IPS DF 6.9 (cell line): Measurements from ENCODE around the gene ZNF750.

Source experiments
- DNase-seq: peaks from one replicate; pipeline ENCODE4 v3.0.0-alpha.2; 2013; ENCODE audit warnings: low read depth, low spot score
- H3K27ac ChIP-seq: one replicate; pipeline ENCODE4 v1.5.1; 2013; ENCODE audit warnings: low read length, control low read depth
- H3K27me3 ChIP-seq: 2 replicates; pipeline ENCODE4 v1.6.1; 2013; ENCODE audit warnings: mild to moderate bottlenecking, low read length; ENCODE audit not compliant: control insufficient read depth, insufficient read depth
- H3K36me3 ChIP-seq: 2 replicates; pipeline ENCODE4 v1.6.1; 2013; ENCODE audit warnings: low read length; ENCODE audit not compliant: control insufficient read depth, insufficient read depth
- H3K4me1 ChIP-seq: 2 replicates; pipeline ENCODE4 v1.6.1; 2013; ENCODE audit warnings: low read length; ENCODE audit not compliant: control insufficient read depth, insufficient read depth
- H3K4me3 ChIP-seq: 2 replicates; pipeline ENCODE4 v1.5.1; 2013; ENCODE audit warnings: mild to moderate bottlenecking, low read length
- H3K9me3 ChIP-seq: 2 replicates; pipeline ENCODE4 v1.6.1; 2013; ENCODE audit warnings: low read length, inconsistent platforms; ENCODE audit not compliant: control insufficient read depth, insufficient read depth
- WGBS: extraction: QIAGEN DNeasy Blood & Tissue Kit; methylation state at CpG from one replicate; pipeline ENCODE4 v1.1.7; 2013; ENCODE audit warnings: mixed read lengths, missing lambda C conversion rate; ENCODE audit not compliant: insufficient read length, insufficient coverage; 5-methylcytosine and 5-hydroxymethylcytosine counted together

ZNF750 gene

GRCh38 chr17:82859431-82860403, 19.9 kb upstream of the ZNF750 start:
- no CpG with 5 or more reads among the region's 23 CpGs for WGBS
- H3K4me3 ChIP-seq: no peak overlapping the region
- DNase-seq: no peak

GRCh38 chr17:82858376-82859126, 18.7 kb upstream of the ZNF750 start:
- whole genome bisulfite sequencing: no CpG with 5 or more reads among the region's 28 CpGs
- H3K27ac ChIP-seq: no peak overlapping the region
- H3K4me3 ChIP-seq: no peak overlapping the region
- no peak for DNase-seq
- H3K9me3 ChIP-seq: no peaks in the 10 kb centered on the region
- peaks cover 2% of the 10 kb centered on the region; the same call in 1 of the 2 replicates for H3K4me1 ChIP-seq
- H3K36me3 ChIP-seq: no peaks in the 10 kb centered on the region; the same call in 1 of the 2 replicates
- no peaks in the 10 kb centered on the region for H3K27me3 ChIP-seq

More at GRCh38 chr17:82859431-82860403, 19.9 kb upstream of the ZNF750 start:
- Histone ChIP-seq H3K27ac (no peak overlapping the region), H3K4me1 (peaks cover 2% of the 10 kb centered on the region; the same call in 1 of the 2 replicates), H3K9me3 (no peaks in the 10 kb centered on the region), H3K36me3 (no peaks in the 10 kb centered on the region; the same call in 1 of the 2 replicates), H3K27me3 (no peaks in the 10 kb centered on the region)

- Histone ChIP-seq H3K36me3 (no peaks in the 10 kb centered on the region; the same call in 1 of the 2 replicates), H3K4me1 (peaks cover 2% of the 10 kb centered on the region; the same call in 1 of the 2 replicates), H3K9me3 (no peaks in the 10 kb centered on the region), H3K27me3 (no peaks in the 10 kb centered on the region), H3K4me3 (no peak overlapping the region), H3K27ac (no peak overlapping the region)
- WGBS: no CpG with 5 or more reads among the region's 15 CpGs
- DNase-seq: no peak
These were observed 16.5 kb upstream of the ZNF750 start for GRCh38 chr17:82856361-82856760.

DNA sequence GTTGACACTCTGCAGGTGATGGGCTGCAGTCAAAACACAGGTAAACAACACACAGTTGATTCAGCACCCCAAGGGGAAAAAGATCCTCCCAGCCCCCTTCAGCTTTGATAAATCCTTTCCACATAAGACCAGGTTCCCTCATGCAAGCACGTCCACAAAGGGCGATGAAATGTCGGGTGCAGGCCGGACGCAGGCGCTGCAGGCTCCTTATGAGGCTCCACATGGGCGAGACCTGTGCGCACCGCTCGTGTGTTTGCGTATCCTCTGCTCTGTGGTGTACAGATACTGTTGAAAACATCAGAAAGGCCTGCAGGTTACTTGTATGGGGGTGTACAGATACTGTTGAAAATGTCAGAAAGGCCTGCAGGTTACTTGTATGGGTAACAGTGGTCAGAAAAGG, 14.4 kb upstream of the ZNF750 start:
- DNase-seq: no peak
- H3K9me3 ChIP-seq: no peaks in the 10 kb centered on the region
- no peaks in the 10 kb centered on the region for H3K4me1 ChIP-seq
- WGBS: no CpG with 5 or more reads among the region's 11 CpGs
- no peak overlapping the region for H3K27ac ChIP-seq
- 0 out of 2 replicates have a peak, but pooled peaks cover 4% of the 10 kb centered on the region for H3K36me3 ChIP-seq
- H3K27me3 ChIP-seq: no peaks in the 10 kb centered on the region
- no peak overlapping the region for H3K4me3 ChIP-seq

GRCh38 chr17:82851381-82851780, 11.6 kb upstream of the ZNF750 start:
- no CpG with 5 or more reads among the region's 12 CpGs for WGBS
- Histone ChIP-seq H3K4me3 (no peak overlapping the region), H3K27ac (no peak overlapping the region), H3K36me3 (peaks cover 4% of the 10 kb centered on the region; the same call in 1 of the 2 replicates), H3K4me1 (no peaks in the 10 kb centered on the region), H3K27me3 (no peaks in the 10 kb centered on the region), H3K9me3 (no peaks in the 10 kb centered on the region)
- DNase-seq: no peak

GRCh38 chr17:82849076-82849945, 9.5 kb upstream of the ZNF750 start:
- H3K9me3 ChIP-seq: no peaks in the 10 kb centered on the region
- H3K27ac ChIP-seq: no peak overlapping the region
- DNase-seq: no peak
- no peaks in the 10 kb centered on the region for H3K27me3 ChIP-seq
- peaks cover 7% of the 10 kb centered on the region; the same call in 1 of the 2 replicates for H3K36me3 ChIP-seq
- H3K4me3 ChIP-seq: no peak overlapping the region
- no CpG with 5 or more reads among the region's 33 CpGs for WGBS
- no peaks in the 10 kb centered on the region; the same call in 1 of the 2 replicates for H3K4me1 ChIP-seq

DNA sequence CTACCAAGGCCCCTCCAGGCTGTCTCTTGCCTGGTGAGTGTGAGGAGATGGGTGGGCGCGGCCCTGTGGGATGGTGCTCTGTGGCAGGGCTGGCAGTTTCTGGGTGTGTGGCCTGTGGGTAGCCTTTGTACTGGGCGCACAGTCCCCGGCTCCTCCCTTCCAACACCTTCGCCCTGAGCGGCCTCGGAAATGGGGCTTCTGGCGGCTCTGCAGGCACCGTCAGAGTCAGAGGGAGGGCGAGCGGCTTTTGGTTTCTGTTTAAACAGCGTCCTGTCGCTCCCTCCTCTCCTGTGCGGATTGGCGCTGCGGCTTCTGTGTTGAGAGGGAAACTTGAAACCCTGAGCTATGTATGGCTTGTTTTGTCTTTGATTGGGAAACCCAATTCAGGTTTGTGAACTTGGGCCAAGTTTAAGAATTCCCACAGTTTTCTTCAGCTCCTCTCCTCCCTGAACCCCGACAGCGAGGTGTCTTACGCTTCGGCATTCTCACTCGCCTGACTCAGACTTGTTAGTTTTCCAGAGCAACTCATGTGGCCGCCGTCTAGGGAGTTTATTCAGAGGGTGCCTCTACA, 8.3 kb upstream of the ZNF750 start:
- Histone ChIP-seq H3K27ac (no peak overlapping the region), H3K4me1 (no peaks in the 10 kb centered on the region; the same call in 1 of the 2 replicates), H3K27me3 (no peaks in the 10 kb centered on the region), H3K4me3 (no peak overlapping the region), H3K9me3 (no peaks in the 10 kb centered on the region), H3K36me3 (peaks cover 7% of the 10 kb centered on the region; the same call in 1 of the 2 replicates)
- WGBS: no CpG with 5 or more reads among the region's 23 CpGs
- DNase-seq: no peak

DNA sequence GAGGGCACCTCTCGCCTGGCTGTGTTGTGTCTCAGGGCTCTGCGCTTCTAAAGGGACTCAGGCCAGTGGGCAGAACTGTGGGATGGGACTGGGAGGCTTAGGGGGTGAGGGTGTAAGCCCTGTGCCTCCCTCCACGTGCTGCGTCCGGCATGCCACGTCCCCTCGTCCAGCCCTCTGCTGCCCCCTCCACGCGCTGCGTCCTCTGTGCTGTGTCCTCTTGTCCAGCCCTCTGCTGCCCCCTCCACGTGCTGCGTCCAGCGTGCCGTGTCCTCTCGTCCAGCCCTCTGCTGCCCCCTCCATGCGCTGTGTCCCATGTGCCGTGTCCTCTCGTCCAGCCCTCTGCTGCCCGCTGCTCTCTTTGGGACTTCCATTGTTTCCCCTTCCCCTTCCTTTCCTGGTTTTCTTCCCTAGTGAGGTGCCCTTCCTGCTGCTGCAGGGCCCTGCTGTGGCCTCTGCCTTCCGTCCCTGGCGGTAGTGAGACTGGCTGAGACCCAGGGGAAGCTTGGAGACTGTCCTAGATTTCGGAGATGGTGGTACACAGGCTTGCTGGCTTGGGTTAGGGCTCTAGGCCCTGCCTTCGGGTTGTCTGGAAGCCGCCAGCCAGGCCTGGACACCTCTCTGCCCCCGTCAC, 6.4 kb upstream of the ZNF750 start:
- no CpG with 5 or more reads among the region's 25 CpGs for WGBS
- no peak for DNase-seq
- Histone ChIP-seq H3K36me3 (peaks cover 7% of the 10 kb centered on the region; the same call in 1 of the 2 replicates), H3K4me3 (no peak overlapping the region), H3K9me3 (no peaks in the 10 kb centered on the region), H3K4me1 (no peaks in the 10 kb centered on the region; the same call in 1 of the 2 replicates), H3K27ac (no peak overlapping the region), H3K27me3 (no peaks in the 10 kb centered on the region)

- Histone ChIP-seq H3K27me3 (no peaks in the 10 kb centered on the region), H3K27ac (no peak overlapping the region), H3K36me3 (peaks cover 7% of the 10 kb centered on the region; the same call in 1 of the 2 replicates), H3K4me1 (peaks cover 4% of the 10 kb centered on the region), H3K9me3 (no peaks in the 10 kb centered on the region), H3K4me3 (no peak overlapping the region)
- DNase-seq: no peak
- WGBS: no CpG with 5 or more reads among the region's 24 CpGs
These were observed 5.5 kb upstream of the ZNF750 start for GRCh38 chr17:82845163-82845807.
